G401 (cell line): ENCODE data around the gene PTPN1. TPM values are rescaled to one million over a fixed set of nuclear protein-coding genes. Genes with fewer than 3 reads are reported as not detected.
"Not testable (repeated sequence)": the region's sequence is repeated elsewhere in the genome, so short reads cannot be mapped to it uniquely, and the experiment has no call there.

Experiments used
- DNase-seq: peaks from one replicate; pipeline ENCODE4 v3.0.0-alpha.2; 2015; ENCODE audit warnings: low spot score
- in situ Hi-C: cut with HindIII; loops from 2 replicates; pipeline ENCODE4 v1.10.0; 2016; ENCODE audit warnings: low sequenced_read_pairs, mixed read lengths
- total RNA-seq: library from RNA; depleted of rRNA; stranded (reverse); fragments of >200 nt; shearing (Covaris generic); gene quantifications from 2 replicates; pipeline ENCODE4 v1.2.3, GENCODE V29; 2014

Gene PTPN1
- total RNA-seq, 1 experiment from 2014 or later: 46.5 TPM

DNA sequence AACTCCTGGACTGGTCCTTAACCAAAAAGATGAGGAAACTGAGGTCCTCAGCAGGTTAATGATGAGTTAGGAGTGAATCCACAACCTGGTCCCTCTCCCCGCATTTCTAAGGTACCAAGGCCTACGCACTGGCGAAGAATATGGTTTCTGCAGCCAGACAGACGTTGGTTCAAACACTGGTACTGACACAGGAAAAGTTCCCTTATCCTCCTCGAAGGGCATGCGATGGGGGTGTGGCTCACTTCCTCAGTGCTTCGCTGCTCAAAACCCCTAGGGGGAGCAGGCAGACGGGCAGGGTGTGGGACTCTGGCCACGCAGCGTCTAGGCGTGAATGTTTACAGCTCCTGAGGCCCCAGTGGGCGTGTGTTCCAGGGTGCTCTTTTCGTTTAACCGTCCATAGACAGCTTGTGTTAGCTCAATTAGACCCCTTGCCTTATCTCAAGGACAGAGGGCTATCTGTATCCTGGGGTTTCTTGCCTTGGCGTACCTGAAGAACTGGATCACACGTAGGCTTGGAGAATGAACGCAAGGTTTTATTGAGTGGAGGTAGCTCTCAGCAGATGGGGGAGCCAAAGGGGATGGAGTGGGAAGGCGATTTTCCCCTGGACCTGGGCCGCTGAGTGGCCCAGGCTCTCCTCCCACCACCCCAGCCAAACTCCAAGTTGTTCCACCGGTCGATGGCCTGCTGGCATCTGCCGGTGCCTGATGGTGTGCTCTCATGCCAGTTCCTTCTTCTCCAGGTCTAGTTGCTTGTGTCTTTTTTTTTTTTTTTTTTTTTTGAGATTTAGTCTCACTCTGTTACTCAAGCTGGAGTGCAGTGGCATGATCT is 31.8 kb upstream of the PTPN1 start:
- peak; percentile 17 for DNase-seq
- in situ Hi-C loops: no loop called here

DNA sequence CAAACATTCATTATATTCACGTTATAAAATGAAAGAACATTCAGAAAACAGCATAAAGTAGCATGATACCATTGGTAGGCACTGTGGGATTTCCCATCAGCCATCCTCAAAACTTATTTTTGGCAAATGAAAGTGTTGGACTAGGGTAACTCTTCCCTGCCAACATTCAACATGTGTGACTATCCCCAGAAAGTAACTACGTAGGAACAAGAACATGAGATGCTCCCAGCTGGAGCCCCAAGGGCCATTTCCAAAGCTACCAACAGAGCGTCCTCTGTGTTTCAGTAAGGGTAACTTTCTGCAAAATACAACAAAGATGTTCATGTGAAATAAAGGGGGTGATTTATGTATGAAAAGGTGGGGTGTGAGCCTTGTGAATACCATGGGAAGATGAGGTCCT is 28.4 kb upstream of the PTPN1 start:
- in situ Hi-C loops: no loop called here
- no peak for DNase-seq

GRCh38 chr20:50482396-50482981 is 27.7 kb upstream of the PTPN1 start:
- no peak for DNase-seq
- in situ Hi-C loops: no loop called here

GRCh38 chr20:50484271-50484976 is 25.8 kb upstream of the PTPN1 start:
- in situ Hi-C loops: no loop called here
- no peak for DNase-seq

GRCh38 chr20:50487397-50487796 is 22.8 kb upstream of the PTPN1 start:
- in situ Hi-C loops: no loop called here
- DNase-seq: no peak

DNA sequence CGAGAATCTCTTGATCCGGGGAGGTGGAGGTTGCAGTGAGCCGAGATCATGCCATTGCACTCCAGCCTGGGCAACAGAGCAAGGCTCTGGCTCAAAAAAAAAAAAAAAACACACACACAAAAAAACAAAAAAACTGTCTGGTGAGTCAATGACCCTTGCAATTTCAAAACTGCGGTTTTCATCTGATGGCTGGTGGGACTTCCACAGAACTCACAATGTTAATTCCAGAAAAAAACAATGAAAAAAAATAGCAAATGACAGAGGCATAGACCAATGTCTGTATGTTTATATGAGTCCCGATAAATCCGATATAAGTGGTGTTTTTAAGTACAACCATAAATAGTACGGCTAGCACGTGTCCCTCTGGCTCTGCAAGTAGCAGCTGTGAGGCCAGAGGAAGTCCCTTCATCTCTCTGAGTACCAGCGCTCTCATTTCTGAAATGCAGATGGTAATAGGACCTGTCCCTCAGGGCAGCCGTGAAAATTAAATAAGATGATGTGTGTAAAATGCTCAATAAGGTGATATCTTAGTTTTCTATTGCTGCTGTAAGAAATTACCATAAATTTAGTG is 21.9 kb upstream of the PTPN1 start:
- in situ Hi-C loops: no loop called here
- DNase-seq: no peak

DNA sequence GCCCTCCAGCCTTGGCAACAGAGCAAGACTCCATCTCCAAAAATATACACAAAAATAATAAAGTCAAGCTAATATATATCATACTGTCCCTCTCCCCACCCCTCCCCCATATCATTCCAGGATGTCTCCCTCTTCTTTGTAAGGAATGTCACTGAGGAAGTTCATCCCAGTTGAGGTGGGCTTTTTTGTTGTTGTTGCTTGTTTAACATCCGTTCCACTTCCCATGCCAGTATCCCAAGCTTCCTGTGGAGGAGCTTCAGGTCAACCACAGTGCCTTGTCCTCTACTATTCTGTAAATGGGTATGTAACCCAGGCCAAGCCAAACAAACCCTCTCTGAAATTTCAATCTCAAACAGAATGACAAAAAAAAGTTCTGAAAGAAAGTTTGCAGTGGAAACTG is 19.0 kb upstream of the PTPN1 start:
- in situ Hi-C loops: no loop called here
- DNase-seq: no peak

DNA sequence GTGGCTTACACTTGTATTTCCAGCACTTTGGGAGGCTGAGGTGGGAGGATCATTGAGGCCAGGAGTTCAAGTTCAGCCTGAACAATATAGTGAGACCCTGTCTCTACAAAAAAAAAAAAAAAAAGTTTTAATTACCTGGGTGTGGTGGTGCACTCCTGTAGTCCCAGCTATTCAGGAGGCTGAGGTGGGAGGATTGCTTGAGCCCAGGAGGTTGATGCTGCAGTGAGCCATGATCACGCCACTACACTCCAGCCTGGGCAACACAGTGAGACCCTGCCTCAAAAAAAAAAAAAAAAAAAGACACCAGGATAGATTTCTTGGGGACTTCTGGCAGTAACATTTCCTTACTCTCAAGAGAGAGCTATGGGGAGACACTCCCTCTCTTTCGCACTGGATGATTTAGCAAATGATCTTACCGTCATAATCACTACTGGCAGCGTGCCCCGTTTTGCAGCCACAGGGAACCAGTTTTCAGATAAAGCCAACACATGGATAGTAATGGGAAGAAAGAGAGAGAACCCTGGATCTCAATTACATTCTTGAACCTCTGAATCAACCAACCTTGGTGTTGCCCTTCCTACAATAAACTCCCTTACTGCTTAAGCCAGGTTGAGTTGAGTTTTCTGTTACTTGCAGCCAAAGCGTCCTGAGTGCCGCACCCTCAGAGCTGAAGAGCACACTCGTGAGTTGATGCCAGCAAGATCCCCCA is 18.1 kb upstream of the PTPN1 start:
- in situ Hi-C loops: no loop called here
- DNase-seq: no peak

- in situ Hi-C loops: no loop called here
- DNase-seq: no peak
Measured at GRCh38 chr20:50493881-50494253, 16.3 kb upstream of the PTPN1 start.

GRCh38 chr20:50494428-50494827 is 15.8 kb upstream of the PTPN1 start:
- in situ Hi-C loops: no loop called here
- no peak for DNase-seq

DNA sequence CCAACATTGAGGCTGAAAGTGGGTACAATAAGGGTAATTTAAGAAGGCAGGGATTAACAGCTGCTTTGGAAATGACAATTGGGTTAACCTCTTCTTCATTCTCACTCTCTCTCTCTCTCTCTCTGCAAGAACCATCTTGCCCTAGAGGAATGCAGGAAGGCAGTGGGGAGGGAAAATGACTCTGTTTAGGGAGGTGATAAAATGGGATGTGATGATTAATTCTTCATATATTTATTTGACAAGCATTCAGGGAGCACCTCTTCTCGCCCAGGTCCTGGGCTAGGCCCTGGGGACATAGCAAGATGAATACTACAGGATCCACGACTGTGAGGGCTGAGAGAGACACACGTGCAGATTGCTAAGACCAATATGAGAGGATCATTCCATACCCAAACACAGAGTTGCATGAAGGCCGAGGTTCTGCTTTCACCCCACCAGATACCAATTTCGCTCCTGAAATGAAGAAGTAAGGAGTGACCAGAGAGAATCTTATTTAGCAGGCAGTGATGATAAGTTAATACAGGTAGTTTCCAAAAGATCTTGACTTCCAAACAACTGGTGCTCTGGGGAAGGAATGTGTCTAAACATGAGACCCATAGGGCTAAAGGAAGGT is 13.3 kb upstream of the PTPN1 start:
- no peak for DNase-seq
- in situ Hi-C loops: no loop called here

DNA sequence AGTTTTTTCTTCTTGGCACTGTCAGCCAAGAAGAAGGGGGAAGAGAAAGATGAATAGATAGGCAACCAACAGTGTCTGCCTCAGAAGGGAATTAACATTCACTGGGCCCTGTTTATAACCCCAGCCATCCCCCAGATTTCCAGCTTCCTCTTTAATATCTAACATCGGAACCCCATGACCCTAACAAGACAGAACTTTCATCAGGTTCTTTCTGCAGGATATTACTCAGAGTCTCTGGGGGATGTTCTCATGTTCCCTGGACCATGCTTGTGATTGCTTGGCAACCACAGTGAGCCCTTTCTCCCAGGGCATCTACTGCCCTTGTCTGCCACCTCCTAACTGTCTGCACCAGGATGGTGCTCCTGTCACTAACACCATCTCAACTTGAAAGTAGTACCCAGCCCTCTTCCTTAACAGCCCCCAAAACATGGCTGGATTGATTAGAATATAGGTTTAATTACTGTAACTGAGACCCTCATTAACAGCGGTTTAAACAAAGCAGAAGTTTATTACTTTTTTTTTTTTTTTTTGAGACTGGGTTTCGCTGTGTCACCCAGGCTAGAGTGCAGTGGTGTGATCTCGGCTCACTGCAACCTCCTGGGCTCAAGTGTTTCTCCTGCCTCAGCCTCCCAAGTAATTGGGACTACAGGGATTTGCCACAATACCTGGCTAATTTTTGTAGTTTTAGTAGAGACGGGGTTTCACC is 12.0 kb upstream of the PTPN1 start:
- no peak for DNase-seq
- in situ Hi-C loops: no loop called here

DNA sequence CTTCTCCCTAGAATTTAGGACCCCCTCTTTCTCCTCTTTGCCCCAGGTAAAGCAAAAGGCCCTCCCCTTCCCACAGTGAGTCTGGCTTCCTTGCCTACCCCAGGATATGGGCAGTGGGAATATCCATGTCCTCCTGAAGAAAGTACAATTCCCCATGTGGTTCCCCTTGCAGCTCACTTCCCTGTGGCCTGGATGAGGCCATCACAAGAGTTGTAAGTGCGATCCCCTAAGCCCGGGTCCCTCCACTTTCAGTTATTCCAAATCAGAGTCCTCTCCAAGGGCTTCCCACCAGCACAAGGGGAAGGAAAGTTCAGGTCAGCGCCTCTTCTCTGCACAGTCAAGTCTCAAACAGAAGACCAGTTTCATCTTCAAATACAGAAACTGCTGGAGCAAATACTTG is 10.2 kb upstream of the PTPN1 start:
- in situ Hi-C loops: no loop called here

GRCh38 chr20:50501972-50502745 is 8.0 kb upstream of the PTPN1 start:
- in situ Hi-C loops: no loop called here

More for the DNA sequence above, 10.2 kb upstream of the PTPN1 start:
- no peak for DNase-seq

DNA sequence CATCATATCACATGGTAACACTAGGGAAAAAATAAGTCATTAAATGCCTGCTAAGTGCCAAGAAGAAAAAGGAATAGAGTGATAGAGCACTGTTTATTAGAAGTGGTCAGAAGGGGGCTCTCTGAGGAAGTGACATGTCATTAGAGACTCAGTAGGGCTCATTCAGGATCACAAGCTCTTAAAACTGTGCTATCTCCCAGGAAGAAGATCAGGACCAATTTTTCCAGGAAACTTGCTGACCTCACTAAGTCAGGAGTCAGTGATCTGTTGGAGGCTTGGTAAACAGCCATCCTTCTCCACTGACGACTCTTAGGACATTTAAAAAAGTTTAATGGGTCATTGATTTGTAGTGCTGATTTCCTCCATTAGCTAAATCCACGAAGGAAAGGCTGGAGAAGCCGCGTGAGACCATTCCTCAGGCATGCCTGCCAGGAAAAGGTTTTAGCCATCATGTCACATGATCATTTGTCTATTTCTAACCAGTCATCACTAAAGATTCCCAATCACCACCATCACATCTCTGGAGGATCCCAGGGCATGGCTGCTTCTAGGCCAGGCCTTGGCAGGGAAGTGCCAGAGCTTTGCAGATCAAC is 5.9 kb upstream of the PTPN1 start:
- in situ Hi-C loops: no loop called here
- no peak for DNase-seq

More at GRCh38 chr20:50501972-50502745, 8.0 kb upstream of the PTPN1 start:
- DNase-seq: no peak

GRCh38 chr20:50506270-50506579 is 4.0 kb upstream of the PTPN1 start:
- in situ Hi-C loops: no loop called here

DNA sequence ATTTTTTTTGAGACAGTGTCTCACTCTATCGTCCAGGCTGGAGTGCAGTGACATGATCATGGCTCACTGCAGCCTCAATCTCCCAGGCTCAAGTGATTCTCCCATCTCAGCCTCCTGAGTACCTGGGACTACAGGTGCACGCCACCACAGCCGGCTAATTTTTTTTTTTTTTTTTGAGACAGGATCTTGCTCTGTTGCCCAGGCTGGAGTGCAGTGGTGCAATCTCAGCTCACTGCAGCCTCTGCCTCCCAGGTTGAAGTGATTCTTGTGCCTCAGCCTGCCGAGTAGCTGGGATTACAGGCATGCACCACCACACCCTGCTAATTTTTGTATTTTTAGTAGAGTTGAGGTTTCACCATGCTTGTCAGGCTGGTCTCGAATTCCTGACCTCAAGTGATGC is 2.4 kb upstream of the PTPN1 start:
- DNase-seq, in situ Hi-C loops: not testable (repeated sequence)

More at GRCh38 chr20:50506270-50506579, 4.0 kb upstream of the PTPN1 start:
- no peak for DNase-seq
